ENCODE measurements around the gene GUSB. TPM values are rescaled to one million over a fixed set of nuclear protein-coding genes. Genes with fewer than 3 reads are reported as not detected.

Gene GUSB
- total and polyA plus RNA-seq, 4 donors, result 39.8 to 68.4 (median 55.4) TPM

GRCh38 chr7:65974876-65975275, 7.1 kb downstream of the GUSB start:
- Histone ChIP-seq H3K4me3 (no peak overlapping the region), H3K4me1 (ENCODE audit: control insufficient read depth in 5 of 5, insufficient read depth in 5 of 5, low read length in 5 of 5) (peaks cover 0 to 2% (median 0%) of the 10 kb centered on the region in 5 donors), H3K27ac (ENCODE audit: low read depth in 1 of 2, low read length in 1 of 2) (no peak overlapping the region), H3K27me3 (ENCODE audit: control insufficient read depth in 3 of 3, insufficient read depth in 3 of 3, low read length in 2 of 3) (no peaks in the 10 kb centered on the region), H3K36me3 (ENCODE audit: control insufficient read depth in 4 of 4, insufficient read depth in 4 of 4, low read length in 4 of 4) (peaks cover 10 to 59% (median 28%) of the 10 kb centered on the region in 4 donors), H3K9ac (ENCODE audit: insufficient read depth in 1 of 2, low read length in 2 of 2) (no peak overlapping the region), H3K9me3 (ENCODE audit: control insufficient read depth in 4 of 4, insufficient read depth in 3 of 4, low read length in 3 of 4) (peaks cover 0 to 2% (median 0%) of the 10 kb centered on the region in 4 donors)
- TF ChIP-seq CTCF (IDR thresholded peaks at IDR 0.05; ENCODE audit: control extremely low read depth, extremely low read depth), result no peak
- ATAC-seq (ENCODE audit: insufficient read depth, low FRiP score) (no peak), DNase-seq (no peak)
- WGBS, 2 donors, result 87 to 91% methylated on average over 9 of the region's 9 CpGs

GRCh38 chr7:65974191-65974801, 7.7 kb downstream of the GUSB start:
- DNase-seq (no peak), ATAC-seq (ENCODE audit: insufficient read depth, low FRiP score) (no peak)
- Histone ChIP-seq H3K9ac (ENCODE audit: insufficient read depth in 1 of 2, low read length in 2 of 2) (no peak overlapping the region), H3K4me3 (no peak overlapping the region), H3K4me1 (ENCODE audit: control insufficient read depth in 5 of 5, insufficient read depth in 5 of 5, low read length in 5 of 5) (no peaks in the 10 kb centered on the region), H3K9me3 (ENCODE audit: control insufficient read depth in 4 of 4, insufficient read depth in 3 of 4, low read length in 3 of 4) (peaks cover 0 to 2% (median 0%) of the 10 kb centered on the region in 4 donors), H3K36me3 (ENCODE audit: control insufficient read depth in 4 of 4, insufficient read depth in 4 of 4, low read length in 4 of 4) (peaks cover 13 to 59% (median 29%) of the 10 kb centered on the region in 4 donors), H3K27me3 (ENCODE audit: control insufficient read depth in 3 of 3, insufficient read depth in 3 of 3, low read length in 2 of 3) (no peaks in the 10 kb centered on the region), H3K27ac (ENCODE audit: low read depth in 1 of 2, low read length in 1 of 2) (no peak overlapping the region)
- WGBS, 2 donors, result 91 to 92% methylated on average over 29 of the region's 29 CpGs
- TF ChIP-seq CTCF (IDR thresholded peaks at IDR 0.05; ENCODE audit: control extremely low read depth, extremely low read depth), result no peak

GRCh38 chr7:65972976-65973375, 9.0 kb downstream of the GUSB start:
- ATAC-seq (ENCODE audit: insufficient read depth, low FRiP score) (no peak), DNase-seq (no peak)
- Histone ChIP-seq H3K9me3 (ENCODE audit: control insufficient read depth in 4 of 4, insufficient read depth in 3 of 4, low read length in 3 of 4) (peaks cover 0 to 2% (median 0%) of the 10 kb centered on the region in 4 donors), H3K27me3 (ENCODE audit: control insufficient read depth in 3 of 3, insufficient read depth in 3 of 3, low read length in 2 of 3) (no peaks in the 10 kb centered on the region), H3K9ac (ENCODE audit: insufficient read depth in 1 of 2, low read length in 2 of 2) (no peak overlapping the region), H3K27ac (ENCODE audit: low read depth in 1 of 2, low read length in 1 of 2) (no peak overlapping the region), H3K4me3 (no peak overlapping the region), H3K36me3 (ENCODE audit: control insufficient read depth in 4 of 4, insufficient read depth in 4 of 4, low read length in 4 of 4) (peaks cover 22 to 64% (median 30%) of the 10 kb centered on the region in 4 donors), H3K4me1 (ENCODE audit: control insufficient read depth in 5 of 5, insufficient read depth in 5 of 5, low read length in 5 of 5) (no peaks in the 10 kb centered on the region)
- no peak for TF ChIP-seq CTCF (IDR thresholded peaks at IDR 0.05; ENCODE audit: control extremely low read depth, extremely low read depth)
- WGBS, 2 donors, result 96 to 97% methylated on average over 13 of the region's 13 CpGs

GRCh38 chr7:65971021-65971420, 11.0 kb downstream of the GUSB start:
- Histone ChIP-seq H3K4me3 (no peak overlapping the region), H3K4me1 (ENCODE audit: control insufficient read depth in 5 of 5, insufficient read depth in 5 of 5, low read length in 5 of 5) (no peaks in the 10 kb centered on the region), H3K27me3 (ENCODE audit: control insufficient read depth in 3 of 3, insufficient read depth in 3 of 3, low read length in 2 of 3) (no peaks in the 10 kb centered on the region), H3K9ac (ENCODE audit: insufficient read depth in 1 of 2, low read length in 2 of 2) (no peak overlapping the region), H3K27ac (ENCODE audit: low read depth in 1 of 2, low read length in 1 of 2) (no peak overlapping the region), H3K9me3 (ENCODE audit: control insufficient read depth in 4 of 4, insufficient read depth in 3 of 4, low read length in 3 of 4) (peaks cover 0 to 2% (median 0%) of the 10 kb centered on the region in 4 donors), H3K36me3 (ENCODE audit: control insufficient read depth in 4 of 4, insufficient read depth in 4 of 4, low read length in 4 of 4) (peaks cover 32 to 77% (median 43%) of the 10 kb centered on the region in 4 donors)
- TF ChIP-seq CTCF (IDR thresholded peaks at IDR 0.05; ENCODE audit: control extremely low read depth, extremely low read depth), result no peak
- 95 to 98% methylated on average over 8 of the region's 8 CpGs for WGBS, 2 donors
- DNase-seq (no peak), ATAC-seq (ENCODE audit: insufficient read depth, low FRiP score) (no peak)
